H7 (cell line): ENCODE data around the gene SCAF8. TPM values are rescaled to one million over a fixed set of nuclear protein-coding genes. Genes with fewer than 3 reads are reported as not detected.

Experiments
- DNase-seq: peaks from one replicate; pipeline ENCODE4 v3.0.0; 2012
- H3K27me3 ChIP-seq: 2 replicates; pipeline ENCODE4 v1.6.0; 2011; ENCODE audit warnings: mild to moderate bottlenecking, low read length; ENCODE audit not compliant: control insufficient read depth, insufficient read depth
- H3K36me3 ChIP-seq: replicated peaks from 2 replicates; pipeline ENCODE4 v1.5.1; 2011; ENCODE audit warnings: low read length; ENCODE audit not compliant: control insufficient read depth, insufficient read depth
- H3K4me3 ChIP-seq: 2 replicates; pipeline ENCODE4 v1.5.1; 2011; ENCODE audit warnings: low read depth, mild to moderate bottlenecking, control low read depth, low read length, moderate library complexity; ENCODE audit not compliant: insufficient read depth
- total RNA-seq: library from RNA; depleted of rRNA; stranded (reverse); fragments of >200 nt; shearing (Covaris generic); gene quantifications from 2 replicates; pipeline ENCODE4 v1.2.3, GENCODE V29; 2014

SCAF8 gene
- total RNA-seq, 1 experiment from 2014 or later: 21.3 TPM

DNA sequence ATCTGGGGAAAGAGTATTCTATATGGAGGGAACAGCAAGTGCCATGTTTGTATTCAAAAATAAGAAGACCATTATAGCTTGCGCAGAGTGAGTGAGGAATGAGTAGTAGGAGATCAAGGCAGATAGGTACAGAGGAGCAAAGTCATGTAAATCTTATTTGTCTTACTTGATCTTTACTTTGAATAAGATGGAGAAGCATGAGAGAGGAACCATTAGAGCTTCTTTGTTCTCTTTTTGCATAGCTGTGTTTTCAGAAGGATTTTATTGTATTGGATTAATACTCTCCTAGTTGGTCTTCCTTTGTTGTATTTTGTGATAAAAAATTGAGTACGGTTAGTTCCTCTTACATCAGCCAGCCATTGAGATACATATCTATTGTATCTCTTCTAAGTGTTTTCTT is 88.4 kb downstream of the SCAF8 start:
- Histone ChIP-seq H3K36me3 (peaks cover 17% of the 10 kb centered on the region), H3K4me3 (no peak overlapping the region), H3K27me3 (no peaks in the 10 kb centered on the region)
- DNase-seq: no peak

DNA sequence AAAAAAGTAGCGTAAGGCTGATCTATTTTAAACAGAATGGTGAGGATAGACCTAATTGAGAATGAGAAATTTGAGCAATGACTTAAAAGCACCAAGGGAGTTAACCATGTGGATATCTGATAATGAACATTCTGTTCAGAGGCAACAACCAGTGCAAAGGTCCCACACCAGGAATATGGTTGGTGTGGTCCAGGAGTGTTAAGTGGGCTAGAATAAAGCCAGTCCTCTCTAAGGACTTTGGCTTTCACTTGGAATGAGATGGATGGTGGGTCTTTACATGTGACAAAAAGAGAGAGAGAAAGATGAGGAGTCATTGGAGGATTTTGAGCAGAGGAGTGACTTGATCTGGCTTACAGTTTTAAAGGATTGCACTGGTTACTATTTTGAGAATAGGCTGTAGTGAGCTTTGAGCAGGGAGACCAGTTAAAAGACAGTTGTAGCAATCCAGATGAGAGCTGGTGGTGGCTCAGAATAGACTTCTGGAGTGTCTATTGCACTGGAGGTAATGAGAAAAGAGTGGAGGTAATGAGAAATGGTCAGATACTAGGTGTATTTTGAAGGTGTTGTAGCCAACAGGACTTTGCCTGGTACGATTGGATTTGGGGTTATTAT is 89.8 kb downstream of the SCAF8 start:
- no peaks in the 10 kb centered on the region for H3K27me3 ChIP-seq
- no peak for DNase-seq
- no peak overlapping the region for H3K4me3 ChIP-seq
- peaks cover 11% of the 10 kb centered on the region for H3K36me3 ChIP-seq

DNA sequence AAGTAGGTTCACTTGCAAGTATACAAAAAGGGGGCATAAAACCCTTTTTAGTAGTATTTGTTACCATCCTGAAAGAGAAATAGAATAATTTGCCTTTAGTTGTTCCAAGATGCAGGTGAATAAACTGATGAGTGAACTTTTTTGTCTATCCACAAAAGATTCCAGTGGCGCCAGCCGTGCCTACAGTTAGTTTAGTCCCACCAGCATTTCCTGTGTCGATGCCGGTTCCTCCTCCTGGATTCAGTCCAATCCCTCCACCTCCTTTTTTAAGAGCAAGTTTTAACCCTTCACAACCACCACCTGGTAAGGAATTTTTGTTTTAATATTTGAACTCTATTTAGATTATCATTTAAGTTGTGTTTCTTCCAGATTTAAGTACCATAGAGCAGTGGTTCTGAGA is 90.9 kb downstream of the SCAF8 start:
- peaks cover 6% of the 10 kb centered on the region for H3K36me3 ChIP-seq
- no peak overlapping the region for H3K4me3 ChIP-seq
- H3K27me3 ChIP-seq: no peaks in the 10 kb centered on the region
- DNase-seq: no peak

DNA sequence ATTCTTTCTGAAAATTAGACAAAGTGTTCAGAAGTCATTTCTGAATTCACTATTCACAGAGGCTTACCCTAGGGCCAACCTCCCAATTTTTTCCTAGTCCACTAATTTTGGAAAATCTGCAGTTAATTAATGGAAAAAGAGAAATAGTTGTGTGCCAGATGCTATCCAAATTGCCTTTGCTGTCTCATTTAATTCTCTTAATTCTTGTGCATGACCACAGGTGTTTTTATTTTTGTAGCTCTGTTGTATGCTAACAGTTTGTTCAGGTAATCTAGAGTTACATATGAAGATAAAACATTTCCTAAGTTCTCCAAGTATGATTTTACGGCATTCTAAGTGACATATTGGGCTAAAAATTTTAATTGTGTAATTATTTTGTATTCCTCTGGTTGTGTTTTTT is 96.8 kb downstream of the SCAF8 start:
- DNase-seq: no peak
- Histone ChIP-seq H3K27me3 (no peaks in the 10 kb centered on the region), H3K36me3 (peaks cover 5% of the 10 kb centered on the region), H3K4me3 (no peak overlapping the region)

DNA sequence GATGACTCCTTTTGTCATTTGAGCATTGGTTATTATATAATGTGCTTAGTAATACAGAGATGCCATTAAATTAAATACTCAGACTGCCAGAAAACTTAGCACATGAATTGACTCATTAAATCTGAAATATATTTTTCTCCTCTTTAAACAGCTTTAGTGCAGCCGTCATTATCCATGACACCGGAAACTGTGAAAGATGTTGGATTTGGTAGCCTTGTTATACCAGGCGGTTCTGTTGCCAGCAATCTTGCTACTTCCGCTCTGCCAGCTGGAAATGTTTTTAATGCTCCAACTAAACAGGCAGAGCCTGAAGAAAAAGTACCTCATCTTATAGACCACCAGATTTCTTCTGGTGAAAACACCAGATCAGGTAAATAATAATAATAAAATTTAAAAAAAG is 97.6 kb downstream of the SCAF8 start:
- Histone ChIP-seq H3K36me3 (peaks cover 5% of the 10 kb centered on the region), H3K4me3 (no peak overlapping the region), H3K27me3 (no peaks in the 10 kb centered on the region)
- DNase-seq: no peak

DNA sequence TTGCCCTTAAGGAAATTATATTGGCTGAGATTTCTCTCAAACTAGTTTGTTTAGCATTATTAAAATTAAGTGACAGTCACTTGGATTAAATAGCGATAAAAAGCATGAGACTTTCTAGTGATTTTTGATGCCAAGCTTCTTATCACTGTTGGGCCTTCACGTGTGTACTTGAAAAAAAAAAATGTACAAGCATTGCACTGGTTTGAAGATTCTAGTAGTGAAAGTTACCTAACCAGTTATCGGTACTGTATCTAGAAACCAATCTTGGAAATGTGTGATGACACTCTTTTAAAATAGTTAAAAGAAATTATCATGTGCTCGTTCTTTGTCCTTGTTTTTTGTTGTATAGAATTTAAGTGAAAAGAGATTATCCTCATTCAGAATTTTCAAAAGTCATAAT is 102.1 kb downstream of the SCAF8 start:
- Histone ChIP-seq H3K27me3 (no peaks in the 10 kb centered on the region), H3K4me3 (no peak overlapping the region), H3K36me3 (peaks cover 5% of the 10 kb centered on the region)
- no peak for DNase-seq

DNA sequence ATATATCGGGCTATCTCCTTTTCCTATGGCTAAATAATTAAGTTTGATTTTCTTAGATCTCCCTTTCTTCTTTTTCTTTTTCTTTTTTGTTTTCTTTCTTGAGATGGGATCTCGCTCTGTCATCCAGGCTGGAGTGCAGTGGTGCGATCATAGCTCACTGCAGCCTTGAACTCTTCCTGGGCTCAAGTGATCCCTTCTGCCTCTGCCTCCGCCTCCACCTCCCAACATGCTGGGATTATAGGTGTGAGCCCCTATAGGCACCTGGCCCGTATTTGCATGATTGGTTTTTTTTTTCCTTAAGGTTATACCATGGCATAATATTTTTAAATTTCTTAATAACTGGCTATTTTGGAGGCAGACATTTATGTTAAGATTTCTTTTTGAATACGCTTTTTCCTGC is 106.3 kb downstream of the SCAF8 start:
- no peaks in the 10 kb centered on the region for H3K27me3 ChIP-seq
- DNase-seq: no peak

DNA sequence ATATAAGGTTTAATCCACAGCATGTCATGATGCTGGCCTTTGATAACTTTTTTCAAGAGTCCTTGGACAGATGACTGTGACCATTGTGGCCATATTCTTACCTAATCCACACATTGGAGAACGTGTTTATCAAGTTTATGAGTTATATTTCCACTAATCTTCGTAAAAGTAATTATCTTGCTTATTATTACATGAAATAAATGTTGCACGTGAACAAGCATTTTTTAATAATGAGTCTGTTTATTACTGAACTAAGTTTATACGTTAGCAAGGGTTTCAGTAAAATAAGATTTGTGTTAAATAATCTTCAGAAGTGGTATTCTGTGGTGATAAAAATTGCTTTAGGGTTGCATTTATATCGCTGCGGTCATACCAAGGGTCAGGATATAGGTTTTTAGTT is 107.1 kb downstream of the SCAF8 start:
- Histone ChIP-seq H3K36me3 (no peaks in the 10 kb centered on the region; the same call in 1 of the 2 replicates), H3K27me3 (no peaks in the 10 kb centered on the region), H3K4me3 (no peak overlapping the region)
- no peak for DNase-seq

More for the DNA sequence above, 106.3 kb downstream of the SCAF8 start:
- Histone ChIP-seq H3K4me3 (no peak overlapping the region), H3K36me3 (no peaks in the 10 kb centered on the region; the same call in 1 of the 2 replicates)

DNA sequence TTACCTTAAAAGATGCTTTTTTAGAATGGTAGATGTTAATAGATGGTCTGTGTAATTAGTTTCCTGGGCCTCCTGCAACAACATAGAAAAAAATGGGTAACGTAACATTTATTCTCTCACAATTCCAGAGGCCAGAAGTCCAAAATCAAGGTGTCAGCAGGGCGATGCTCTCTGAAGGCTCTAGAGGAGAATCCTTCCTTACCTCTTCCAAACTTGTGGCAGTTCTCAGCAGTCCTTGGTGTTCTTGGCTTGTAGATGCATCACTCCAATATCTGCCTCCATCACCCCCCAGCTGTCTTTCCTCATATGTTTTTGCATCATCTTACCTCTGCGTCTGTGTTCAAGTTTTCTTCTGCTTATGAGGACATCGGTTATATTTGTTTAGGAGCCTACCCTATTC is 107.9 kb downstream of the SCAF8 start:
- no peaks in the 10 kb centered on the region for H3K27me3 ChIP-seq
- H3K36me3 ChIP-seq: no peaks in the 10 kb centered on the region; the same call in 1 of the 2 replicates
- H3K4me3 ChIP-seq: no peak overlapping the region
- no peak for DNase-seq

DNA sequence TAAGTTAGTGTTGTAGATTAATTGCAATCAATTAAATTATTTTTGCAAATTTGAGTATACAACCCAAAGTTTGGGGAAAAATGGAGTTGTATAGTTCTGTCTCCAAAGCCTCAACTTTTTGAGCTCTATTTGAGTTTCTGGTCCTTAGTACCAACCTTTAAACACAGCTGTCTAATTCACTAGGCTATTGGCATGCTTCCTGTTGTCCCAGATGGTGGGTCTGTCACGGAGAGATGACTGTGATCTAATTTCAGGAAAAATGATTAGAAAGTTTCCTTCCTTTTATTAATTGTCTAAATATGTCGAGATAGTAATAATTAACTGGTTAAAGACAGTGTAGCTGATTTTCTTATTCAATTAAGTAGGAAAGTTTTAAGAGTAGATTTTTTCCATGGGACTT is 109.6 kb downstream of the SCAF8 start:
- H3K27me3 ChIP-seq: no peaks in the 10 kb centered on the region
- no peaks in the 10 kb centered on the region; the same call in 1 of the 2 replicates for H3K36me3 ChIP-seq
- no peak for DNase-seq
- H3K4me3 ChIP-seq: no peak overlapping the region

DNA sequence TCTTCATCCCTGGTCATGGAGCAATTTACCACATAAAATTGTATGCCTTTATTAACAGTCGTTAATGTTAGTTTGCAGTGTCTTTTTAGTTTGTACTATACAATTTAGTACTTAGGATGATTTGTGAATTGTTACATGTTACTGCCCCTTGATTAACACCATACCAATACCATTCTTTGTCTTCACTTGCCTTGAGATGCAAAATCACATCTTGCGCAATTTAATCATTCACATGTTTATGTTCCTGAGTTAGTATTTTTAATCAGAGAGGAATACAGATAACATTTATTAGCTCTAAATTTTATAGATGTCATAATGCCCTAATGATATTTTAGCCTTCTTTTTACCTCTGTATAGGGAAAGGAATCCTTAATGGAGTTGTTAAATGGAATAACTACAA is 114.1 kb downstream of the SCAF8 start:
- H3K27me3 ChIP-seq: no peaks in the 10 kb centered on the region
- DNase-seq: no peak
- H3K36me3 ChIP-seq: no peaks in the 10 kb centered on the region
- no peak overlapping the region for H3K4me3 ChIP-seq

DNA sequence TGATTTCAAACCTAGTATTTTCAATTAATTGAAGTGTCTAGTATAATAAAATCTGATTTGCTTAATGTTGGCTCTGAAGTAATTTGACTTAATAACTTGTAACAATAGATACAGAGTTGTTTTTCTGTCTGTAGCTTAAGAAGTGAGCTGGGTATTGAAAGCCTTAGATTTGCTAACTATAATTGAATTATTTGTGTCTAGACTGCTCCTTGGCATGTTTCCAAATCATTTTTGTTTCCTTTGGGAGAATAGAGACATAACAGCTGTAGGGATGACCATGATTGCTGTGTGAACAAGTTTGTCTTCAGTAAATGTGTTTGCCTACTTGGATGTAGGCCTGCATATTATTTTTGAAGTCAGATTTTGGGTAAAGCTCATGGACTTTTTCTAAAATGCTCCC is 115.4 kb downstream of the SCAF8 start:
- Histone ChIP-seq H3K27me3 (no peaks in the 10 kb centered on the region), H3K36me3 (no peaks in the 10 kb centered on the region), H3K4me3 (no peak overlapping the region)
- no peak for DNase-seq

DNA sequence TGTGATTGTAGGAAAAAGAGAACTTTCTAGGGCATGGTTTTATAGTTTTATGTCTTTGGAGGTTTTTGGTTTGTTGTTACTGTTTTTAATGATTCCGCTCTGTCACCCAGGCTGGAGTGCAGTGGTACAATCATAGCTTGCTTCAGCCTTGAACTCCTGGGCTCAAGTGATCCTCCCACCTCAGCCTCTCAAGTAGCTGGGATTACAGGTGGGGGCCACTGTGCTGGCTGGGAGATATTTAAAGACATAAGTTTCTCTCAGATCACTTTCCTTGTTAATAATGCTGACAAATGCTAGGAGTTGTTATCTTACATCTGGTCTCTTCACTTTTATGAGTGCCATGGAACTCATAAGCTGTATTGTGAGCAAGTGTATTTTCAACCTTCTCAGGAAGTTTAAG is 116.3 kb downstream of the SCAF8 start:
- H3K36me3 ChIP-seq: no peaks in the 10 kb centered on the region
- H3K27me3 ChIP-seq: no peaks in the 10 kb centered on the region
- no peak overlapping the region for H3K4me3 ChIP-seq
- no peak for DNase-seq

DNA sequence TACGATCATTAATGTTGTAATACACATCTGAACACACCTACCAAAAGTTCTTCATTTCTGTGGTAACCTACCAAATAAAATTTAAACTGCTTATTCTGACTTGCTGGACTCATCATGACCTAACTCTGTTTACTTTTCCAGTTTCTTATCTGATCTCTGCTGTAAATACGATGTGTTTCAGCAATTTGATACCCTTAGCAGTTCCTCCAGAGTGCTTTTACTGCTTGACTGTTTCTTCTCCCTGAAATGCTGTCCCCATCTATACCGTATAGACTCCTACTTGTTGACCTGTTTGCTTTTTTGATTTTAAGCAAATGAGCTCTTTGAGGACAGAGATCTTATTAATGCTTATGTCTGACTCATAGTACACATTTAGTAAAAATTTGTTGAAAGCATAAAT is 119.5 kb downstream of the SCAF8 start:
- H3K27me3 ChIP-seq: no peaks in the 10 kb centered on the region
- no peak for DNase-seq
- H3K36me3 ChIP-seq: no peaks in the 10 kb centered on the region; the same call in 1 of the 2 replicates

DNA sequence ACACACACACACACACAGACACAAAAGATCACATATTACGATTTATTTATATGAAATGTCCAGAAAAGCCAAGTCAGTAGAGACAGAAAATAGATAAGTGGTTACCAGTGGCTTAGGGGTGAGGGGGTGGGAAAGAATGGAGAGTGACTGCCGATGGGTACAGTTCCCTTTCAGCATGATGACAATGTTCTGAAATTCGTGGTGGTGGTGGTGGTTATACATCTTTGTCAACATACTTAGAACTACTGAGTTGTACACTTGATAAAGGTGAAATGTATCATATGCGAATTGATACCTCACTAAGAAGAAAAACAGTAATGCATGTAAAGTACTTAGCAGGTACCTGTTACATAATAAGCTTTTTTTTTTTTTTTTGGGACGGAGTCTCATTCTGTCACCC is 124.3 kb downstream of the SCAF8 start:
- Histone ChIP-seq H3K27me3 (no peaks in the 10 kb centered on the region), H3K36me3 (no peaks in the 10 kb centered on the region; the same call in 1 of the 2 replicates), H3K4me3 (no peak overlapping the region)
- no peak for DNase-seq

More for the DNA sequence above, 119.5 kb downstream of the SCAF8 start:
- no peak overlapping the region for H3K4me3 ChIP-seq

DNA sequence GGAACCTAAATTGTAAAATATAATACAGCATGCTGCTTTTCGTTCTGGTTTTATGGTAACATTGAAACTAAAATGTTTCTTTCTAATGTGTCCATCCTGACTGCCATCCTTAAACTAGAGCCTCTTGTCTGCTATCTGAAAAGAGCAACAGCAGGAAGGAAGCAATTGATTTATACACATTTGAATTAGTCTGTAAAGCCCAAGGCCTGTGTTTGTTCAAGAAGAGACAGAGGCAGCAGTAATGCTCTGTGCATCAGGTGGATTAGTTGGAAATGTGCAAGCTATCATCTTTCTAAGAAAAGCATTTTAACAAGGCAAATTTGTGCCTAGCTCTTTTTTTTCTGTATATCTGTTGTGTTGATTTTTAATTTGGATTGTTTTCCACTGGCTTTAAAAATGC is 128.6 kb downstream of the SCAF8 start:
- no peak overlapping the region for H3K4me3 ChIP-seq

More for the DNA sequence above, 128.6 kb downstream of the SCAF8 start:
- no peaks in the 10 kb centered on the region for H3K27me3 ChIP-seq
- DNase-seq: no peak
- H3K36me3 ChIP-seq: no peaks in the 10 kb centered on the region
